HG03095 (cell line): ENCODE measurements around the gene APCDD1L.

ENCODE experiments used
- ATAC-seq: cut with Tn5 transposase; IDR thresholded peaks from one replicate; pipeline ENCODE4 v1.9.1; 2021; ENCODE audit warnings: moderate library complexity; ENCODE audit not compliant: unreplicated experiment

The APCDD1L gene

DNA sequence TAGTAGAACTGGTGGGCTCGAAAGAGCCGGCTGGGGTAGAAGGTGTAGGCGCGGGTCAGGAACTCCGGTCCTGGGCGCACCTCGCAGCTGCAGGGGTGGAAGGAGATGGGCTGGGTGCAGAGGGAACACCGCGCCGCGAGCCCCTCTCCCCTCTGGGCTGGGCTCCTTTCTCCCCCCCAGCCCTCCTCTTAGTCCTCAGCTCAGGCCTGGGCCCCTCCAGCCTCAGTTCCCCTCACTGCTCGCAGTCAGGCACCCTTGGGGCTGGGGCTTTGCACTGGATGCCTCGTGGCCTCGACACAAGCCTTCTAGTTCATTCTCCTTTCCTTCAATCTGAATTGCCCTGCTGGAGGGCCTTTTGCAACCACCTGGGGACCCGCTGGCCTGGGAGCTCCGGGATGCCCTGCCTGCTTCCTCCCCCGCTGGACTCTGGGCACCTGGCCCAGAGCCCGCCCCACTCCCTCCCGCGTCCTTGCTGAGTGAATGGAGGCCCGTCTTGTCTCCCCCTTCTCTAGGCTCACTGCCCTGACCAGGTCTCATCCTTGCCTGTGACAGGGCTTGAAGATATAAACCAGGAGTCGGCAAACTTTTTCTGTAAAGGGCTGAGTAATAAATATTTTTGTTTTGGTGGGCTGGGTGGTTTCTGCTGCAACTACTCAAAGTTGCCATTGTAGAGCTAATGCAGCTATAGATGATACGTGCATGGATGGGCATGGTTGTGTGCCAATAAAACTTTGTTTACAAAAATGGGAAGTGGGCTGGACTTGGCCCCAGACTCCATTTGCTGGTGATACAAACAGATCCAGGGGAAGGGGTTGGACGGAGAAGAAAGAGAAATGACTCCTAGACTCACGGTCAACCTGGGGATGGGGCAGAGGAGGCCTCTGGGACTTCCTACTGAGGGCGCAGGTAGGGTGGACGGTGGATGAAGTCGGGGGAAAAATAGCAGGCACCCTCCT is 47.3 kb downstream of the APCDD1L start:
- no peak for ATAC-seq

DNA sequence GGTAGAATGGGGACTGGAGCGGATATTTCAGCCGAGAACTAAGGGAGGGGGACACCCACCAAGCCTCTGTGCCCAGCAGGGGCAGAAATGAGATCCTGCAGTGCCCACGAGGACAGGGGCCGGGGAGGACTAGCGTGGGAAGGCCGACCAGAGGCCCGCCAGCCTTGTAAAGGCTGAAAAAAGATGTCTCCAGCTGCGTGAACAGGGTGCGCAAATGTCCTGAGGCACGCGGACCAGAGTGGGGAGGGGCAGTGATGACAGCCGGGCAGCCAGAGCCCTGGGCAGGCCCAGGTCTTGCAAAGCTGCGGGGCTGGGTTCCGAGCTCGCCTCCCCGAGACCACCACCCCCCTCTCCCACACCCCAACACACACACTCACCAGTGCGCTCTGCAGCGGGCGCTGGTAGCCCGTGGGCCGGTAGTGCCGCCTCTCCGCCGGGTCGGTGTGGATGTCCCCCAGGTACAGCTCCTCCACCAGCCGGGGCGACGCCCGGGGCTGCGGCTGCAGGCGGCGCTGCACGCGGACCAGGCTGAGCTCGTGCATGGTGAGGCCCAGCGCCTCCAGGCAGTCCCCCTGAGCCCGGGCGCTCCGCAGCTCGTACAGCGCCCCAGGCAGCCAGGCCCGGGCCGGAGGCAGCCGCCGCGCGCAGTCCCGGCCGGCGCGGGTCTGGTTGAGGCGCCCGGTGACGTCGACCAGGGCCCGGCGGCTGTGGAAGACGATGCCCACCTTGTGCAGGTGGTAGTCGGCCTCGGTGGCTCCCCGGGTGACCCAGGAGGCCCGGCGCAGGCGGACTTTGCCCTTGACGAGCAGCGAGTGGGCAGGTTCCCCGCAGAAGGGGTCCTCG is 48.2 kb downstream of the APCDD1L start:
- no peak for ATAC-seq

DNA sequence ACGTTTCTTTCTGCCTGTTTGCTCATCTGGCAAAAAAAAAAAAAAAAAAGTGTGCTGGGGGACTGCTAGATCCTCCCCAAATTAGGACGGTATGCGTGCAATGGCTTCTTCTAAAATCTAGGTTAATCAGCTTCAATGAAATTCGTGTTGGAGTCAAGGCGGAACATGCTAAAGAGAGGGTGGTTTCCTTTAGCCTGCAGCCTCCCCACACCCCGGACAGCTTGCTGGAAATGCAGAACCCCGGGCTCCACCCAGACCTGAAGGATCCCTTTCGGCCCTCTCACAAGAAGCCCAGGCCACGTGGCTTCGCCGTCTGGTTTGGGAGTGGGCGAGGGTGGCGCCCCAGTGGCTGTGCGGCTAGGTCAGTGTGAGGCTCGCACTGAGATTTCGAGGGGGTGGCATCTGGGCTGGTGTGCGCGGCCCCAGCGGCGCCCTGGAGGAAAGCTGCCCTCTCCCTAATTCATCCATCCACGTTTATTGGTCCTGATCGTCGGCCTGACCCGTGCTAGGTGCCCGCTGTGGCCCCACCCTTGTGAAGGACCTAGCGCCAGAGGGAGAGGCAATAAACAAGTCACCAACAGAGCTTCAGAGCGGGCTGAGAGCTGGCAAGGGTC is 49.0 kb downstream of the APCDD1L start:
- ATAC-seq, result no peak

DNA sequence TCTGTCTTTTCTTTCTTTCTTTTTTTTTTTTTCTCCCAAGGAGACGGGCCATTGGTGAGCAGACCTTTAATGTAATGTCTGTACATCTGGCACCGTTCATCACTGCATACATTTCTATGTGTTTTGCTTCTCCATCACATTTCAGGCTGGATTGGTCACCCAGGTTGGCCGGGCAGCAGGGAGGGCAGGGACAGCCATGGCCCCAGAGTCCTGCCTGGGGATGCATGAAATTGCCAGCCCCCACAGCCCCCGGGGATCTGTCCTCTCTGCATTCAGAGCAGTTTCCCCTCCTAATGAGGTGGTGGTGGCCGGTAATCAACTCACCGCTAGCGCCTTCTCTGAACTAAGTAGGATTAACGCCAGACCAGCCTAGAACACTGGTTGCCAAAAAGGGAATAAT is 50.4 kb downstream of the APCDD1L start:
- no peak for ATAC-seq

DNA sequence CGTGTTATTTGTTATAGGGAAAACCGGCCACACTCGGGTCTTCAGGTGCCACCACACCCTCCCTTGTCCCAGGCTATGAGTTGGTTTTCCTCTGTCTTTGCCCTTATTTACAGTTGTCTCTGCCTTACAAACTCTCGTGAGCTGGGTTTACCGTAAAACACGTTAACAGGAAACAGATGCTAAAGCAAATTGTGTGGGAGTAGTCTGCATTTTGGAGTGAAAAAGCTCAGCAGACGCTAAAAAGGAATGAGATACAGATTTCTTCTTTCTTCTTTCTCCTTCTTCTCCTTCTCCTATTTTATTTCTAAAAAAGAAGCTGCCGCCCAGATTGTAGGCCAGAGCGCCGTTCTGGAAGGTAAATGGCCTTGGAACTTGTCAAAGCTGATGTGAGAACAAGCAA is 51.9 kb downstream of the APCDD1L start:
- ATAC-seq, result no peak

DNA sequence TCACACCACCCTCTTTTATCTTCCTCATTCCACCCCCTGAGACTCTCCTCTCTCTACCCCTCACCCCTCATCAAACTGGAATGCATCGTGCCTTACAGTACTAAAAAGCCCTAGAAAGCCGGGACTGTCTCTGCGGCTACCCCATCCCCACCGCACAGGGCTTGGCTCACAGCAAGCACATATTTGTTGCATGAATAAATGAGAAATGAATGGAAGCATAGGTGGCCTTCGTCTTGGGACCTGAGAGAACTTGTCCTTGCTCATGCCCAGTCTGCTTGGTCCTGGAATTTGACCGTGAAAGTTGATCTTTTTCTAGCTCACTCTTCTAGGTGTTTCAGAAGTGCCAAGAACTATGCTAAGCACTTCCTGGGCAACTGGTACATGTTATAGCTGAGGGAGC is 53.3 kb downstream of the APCDD1L start:
- ATAC-seq, result no peak

DNA sequence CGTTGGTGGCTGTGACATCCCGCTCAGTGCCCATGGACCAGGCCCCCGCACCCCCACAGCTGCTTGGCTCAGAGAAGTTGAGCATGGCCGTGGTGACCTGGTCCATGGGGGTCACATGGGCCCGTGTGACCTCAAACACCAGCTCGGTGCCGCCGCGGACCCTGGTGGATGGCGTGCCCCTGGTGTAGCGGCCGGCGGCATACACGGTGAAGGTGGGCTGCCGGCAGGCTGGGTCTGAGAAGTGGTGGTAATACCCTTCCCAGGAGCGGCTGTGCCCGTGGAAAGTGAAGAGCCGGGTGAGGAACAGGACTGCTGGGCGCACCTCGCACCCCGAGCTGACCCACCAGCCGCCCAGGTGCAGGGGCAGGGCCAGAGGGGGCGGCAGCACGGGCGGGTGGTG is 54.1 kb downstream of the APCDD1L start:
- ATAC-seq, result no peak

DNA sequence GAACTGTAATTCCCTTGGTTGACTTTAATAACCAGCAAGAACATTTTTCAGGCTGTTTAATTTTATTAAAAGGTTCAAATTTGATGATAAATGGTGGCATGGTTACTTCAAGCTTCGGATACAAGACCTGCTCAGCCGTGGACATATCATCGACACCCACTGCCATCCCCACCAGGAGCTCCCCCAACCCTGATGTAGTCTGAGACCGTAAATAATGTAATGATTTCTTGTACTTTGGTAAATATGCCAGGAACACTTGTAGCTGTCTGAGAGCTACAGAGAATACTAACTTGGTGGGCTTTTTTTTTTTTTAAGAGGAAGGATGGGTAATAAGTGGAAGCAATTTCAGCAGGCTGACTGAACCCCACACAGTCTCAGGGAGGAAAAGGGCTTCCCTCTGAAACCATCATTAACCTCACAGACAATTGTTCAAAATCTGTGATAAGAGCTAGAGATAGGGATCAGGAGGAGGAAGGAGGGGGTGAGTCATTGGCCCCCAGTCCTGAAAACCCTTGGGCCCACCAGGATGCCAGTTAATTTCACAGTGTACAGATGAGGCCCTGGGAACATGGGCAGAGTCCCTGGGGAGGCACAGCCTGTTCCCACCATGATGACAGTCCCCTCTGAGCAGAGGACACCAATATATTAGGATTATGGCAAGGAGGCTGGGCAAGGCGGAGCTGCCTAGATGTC is 56.0 kb downstream of the APCDD1L start:
- ATAC-seq, result peak; percentile 18

DNA sequence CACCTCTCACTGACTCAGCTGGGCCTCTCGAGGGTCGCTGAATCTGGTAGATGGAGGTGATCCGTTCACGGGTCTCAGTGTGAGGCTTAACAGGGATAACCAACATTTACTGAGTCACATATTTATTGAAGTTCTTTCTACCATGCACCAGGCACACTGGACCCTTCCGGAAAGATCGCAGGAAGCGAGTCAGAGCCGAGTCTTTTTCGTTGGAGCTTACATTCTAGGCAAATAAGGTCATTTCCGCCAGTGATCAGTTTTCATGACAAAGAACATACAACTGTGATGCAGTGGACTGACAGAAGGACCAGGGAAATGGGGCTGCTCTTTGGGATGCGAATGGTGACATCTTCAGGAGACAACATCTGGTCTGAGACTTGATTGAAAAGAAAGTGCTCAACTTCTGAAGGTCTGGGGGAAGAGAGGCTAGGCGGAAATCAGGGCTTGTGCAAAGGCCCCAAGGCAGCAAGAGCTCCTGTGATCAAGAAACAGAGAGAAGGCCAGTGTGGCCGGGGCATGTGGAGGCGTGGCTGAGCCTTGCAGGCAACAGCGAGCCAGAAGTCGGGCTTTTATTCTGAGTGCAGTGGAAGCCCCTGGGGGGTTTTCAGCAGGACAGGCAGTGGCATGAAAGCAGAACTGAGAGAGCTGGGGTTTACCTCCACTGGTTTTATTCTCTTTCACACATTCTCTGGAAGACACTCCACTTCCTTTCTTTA is 56.7 kb downstream of the APCDD1L start:
- ATAC-seq, result peak; percentile 96

DNA sequence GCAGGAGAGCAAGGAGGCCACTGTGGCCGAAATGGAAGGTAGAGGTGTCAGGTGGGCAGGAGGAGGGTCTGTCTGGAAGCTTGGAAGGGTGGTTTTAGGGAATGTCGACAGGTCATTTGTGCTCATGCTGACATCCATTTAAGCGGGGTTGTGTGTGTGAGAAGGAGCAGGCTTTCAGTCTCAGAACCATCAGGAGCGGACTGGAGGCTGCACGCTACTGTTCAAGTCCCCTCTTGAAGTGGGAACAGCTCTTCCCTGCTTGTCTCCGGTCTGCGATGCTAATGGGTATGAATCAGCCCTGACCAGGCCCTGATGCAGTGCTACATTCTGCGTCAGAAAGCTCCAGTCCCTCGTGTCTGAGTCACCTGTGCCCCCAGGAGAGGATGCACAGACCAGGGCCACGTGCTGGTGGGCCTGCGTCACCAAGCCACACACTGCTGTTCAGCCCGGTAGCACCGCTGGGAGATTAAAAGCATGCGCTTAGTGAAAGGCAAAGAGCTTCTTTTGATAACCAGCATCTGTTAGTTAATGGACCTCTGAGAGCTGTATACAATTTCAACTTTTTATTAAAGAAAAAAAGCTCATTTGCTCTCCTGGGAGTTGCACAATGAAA is 58.0 kb downstream of the APCDD1L start:
- no peak for ATAC-seq

DNA sequence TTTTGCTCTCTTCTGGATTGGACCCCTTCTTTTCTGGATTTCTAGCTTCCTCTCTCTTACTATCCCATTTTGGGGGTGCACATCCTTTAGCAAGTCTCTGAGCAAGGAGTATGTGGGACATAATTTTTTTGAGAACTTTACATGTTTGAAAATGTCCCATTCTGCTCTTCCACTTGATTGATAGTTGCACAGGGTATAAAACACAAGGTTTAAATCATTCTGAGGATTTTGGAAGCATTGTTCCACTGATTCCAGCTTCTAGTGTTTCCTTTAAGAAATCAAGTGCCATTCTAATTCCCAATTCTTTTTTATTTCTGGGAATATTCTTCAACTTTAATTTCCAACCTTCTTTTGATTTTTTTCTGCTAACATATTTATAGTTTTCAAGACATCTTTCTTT is 60.7 kb downstream of the APCDD1L start:
- no peak for ATAC-seq

DNA sequence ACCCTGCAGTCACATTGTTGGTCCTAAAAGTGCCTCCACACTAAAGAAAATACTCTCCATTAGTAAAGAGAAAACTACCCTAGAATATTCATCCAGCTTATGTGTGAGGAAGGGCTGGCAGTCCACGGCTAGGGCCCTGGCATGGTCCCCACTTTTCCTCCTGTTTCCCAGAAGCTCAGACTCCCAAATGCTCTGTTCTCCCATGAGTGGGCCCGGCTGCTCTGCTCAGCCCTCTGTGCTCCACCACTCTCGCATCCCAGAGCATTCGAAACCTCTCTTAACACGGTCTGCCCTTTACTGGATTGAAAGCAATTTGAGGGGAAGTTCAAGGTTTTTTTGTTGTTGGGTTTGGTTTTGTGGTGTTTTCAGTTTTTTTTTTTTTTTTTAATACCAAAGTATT is 61.8 kb downstream of the APCDD1L start:
- ATAC-seq, result no peak

DNA sequence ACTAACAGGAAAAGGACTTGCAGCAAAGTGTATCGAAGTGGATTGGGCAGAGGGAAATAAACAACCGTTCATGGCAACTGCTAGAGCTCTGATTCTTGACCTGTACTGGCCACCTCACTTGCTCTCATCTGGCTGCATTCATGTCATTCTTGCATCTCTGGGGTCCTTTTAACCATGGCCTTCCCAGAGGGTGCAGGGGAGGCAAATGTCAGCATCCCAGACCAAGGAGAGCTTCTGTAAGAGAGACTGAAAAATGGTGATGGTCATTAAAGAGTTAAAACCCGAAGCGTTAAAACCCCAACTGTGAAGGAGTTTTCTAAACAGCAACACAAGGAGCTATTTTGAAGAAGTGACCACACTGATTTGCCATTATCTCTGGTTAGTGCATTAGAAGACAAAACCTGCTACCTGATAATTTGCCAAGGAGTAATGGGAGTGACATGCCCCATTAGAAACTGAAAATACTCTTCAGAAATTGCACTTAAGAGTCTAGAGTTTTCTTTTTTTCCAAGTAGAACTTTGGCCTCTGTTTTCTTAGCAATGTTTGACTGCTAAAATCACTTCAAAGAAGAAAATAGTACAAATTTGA is 62.4 kb downstream of the APCDD1L start:
- ATAC-seq, result no peak

DNA sequence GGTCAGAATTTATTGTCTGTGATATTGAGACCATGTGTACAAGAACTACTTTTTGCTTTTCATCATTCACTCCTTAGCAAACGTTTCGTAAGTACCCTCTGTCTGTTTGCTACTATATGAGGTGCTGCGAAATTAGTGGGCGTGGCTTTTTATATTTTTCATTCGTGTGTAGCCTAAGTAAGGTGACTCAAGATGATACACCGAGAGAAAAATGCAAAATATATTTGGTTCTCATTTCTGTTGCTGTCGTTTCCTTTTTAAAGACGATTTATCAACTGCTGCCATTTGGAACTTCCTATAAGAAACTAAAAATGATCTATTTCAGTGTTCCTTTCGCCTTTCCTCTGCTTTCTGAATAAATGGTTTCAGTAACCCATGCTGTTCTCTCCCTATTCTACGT is 64.9 kb downstream of the APCDD1L start:
- peak; percentile 49 for ATAC-seq

DNA sequence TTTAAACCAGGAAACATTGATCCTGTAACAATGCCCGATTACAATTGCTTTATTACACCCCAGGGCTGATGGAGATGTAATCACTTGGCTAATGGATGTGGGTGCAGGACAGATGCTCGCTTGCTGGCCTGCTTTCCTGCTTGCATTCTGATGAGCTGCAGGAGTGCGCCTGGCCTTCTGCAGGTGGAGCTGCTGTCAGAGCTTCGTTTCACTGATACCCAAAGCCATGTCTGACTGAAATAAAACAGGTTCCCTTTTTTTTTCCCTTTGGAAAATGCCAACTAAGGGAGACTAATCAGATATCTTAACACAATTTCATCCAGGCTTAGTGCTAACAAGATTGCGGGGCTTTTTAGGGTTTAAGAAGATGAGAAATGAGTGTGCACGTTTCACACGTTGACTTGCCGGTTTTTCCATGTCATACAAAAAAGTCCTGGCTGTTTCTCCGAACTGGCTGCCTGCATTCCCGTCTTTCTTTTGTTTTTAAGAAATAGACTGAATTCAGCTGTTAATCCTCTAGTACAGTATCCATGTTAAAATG is 65.4 kb downstream of the APCDD1L start:
- ATAC-seq, result no peak

DNA sequence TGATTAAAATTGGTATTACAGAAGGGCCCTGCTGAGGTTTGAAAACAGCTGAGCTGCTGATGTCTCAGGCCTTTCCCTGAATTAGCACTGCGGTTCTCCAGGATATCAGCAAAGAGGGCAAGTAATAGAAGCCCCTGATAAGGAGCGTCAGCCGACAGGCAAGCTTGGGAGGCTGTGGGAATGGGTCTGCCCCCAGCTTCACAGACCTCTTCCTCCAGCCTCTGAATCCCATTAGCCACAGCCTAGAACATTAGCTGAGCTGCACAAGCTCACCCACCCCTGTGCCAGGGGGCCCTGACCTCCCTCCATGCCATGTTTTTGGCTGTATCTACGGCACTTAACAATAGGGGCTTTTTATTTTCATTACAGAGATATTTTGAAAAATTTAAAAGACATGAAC is 66.2 kb downstream of the APCDD1L start:
- ATAC-seq, result no peak

DNA sequence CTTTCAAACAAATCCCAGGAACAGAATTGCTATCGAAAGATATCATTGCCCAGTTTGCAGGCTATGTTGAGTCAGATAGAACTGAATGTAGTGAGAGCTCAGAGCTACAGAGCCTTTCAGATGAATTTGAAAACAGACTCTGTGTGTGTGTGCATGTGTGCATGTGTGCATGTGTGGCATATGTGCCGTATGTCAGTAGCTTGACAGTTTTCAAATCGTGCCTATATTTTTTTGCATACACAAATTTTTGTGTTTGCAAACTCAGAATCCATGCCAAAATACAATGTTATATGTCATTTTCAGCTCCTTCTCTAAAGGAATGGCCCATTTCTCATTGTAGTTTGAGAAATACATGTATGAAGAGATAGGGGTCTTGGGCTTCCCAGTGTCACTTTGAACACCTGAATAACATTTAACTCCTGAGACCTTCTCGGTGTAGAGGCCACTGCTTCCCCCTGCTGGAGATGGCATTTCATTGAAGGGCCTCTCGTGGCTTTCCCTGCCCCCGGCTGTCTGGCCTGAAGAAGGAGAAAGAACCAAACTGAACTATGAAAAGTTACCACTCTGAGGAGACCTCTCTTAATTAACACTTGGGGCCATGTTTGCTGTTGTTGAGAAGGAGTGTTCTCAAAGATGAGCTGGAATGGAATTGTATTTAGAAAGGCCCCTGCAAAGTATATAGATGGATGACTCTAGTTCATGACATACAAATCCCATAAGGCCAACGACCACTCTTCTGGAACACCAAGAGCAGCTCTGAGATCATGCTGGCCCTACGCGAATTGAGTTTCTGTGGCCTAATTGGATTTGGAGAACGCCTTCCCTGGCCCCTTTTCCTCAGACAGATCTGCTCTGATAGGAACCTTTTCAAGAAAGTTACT is 67.4 kb downstream of the APCDD1L start:
- no peak for ATAC-seq

DNA sequence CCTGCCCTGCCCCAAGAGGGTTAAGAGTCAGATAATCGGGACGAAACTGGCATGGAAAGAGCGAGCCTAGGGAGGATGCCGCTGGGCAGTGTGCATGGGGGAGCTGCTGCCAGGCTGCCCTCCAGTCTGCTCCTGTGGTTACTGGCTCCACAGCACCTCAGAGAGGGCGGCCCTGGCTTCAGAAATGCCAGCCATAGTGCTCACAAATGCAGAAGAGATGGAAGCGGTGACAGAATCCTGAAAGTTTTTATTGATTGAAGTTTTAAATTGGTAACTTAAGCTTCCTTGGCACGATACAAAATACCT is 68.3 kb downstream of the APCDD1L start:
- ATAC-seq, result no peak
